Neural cell (in vitro differentiated cells): ENCODE results near the gene SLC6A16. TPM values are rescaled to one million over a fixed set of nuclear protein-coding genes. Genes with fewer than 3 reads are reported as not detected.

Source experiments
- H2AFZ ChIP-seq: fragments of 200-600, 300-800 bp; sonication (generic), shearing (Covaris generic); 2 replicates; pipeline ENCODE4 v1.6.0; 2014; ENCODE audit warnings: low read depth, mild to moderate bottlenecking, antibody characterized with exemption, low read length, moderate library complexity
- H3F3A ChIP-seq: fragments of 200-600 bp; shearing (Covaris generic); 2 replicates; pipeline ENCODE4 v1.6.1; 2016; ENCODE audit warnings: mild to moderate bottlenecking, moderate library complexity, mixed read lengths, antibody characterized with exemption, low read length; ENCODE audit not compliant: insufficient read depth, poor library complexity, severe bottlenecking
- H3K27ac ChIP-seq: fragments of 200-600, 300-800 bp; sonication (generic), shearing (Covaris generic); 2 replicates; pipeline ENCODE4 v1.5.1; 2014; ENCODE audit warnings: mild to moderate bottlenecking, low read length, moderate library complexity
- H3K27me3 ChIP-seq: fragments of 300-800, 200-600 bp; sonication (generic), shearing (Covaris generic); 2 replicates; pipeline ENCODE4 v1.6.0; 2014; ENCODE audit warnings: mild to moderate bottlenecking, low read depth, low read length, moderate library complexity; ENCODE audit not compliant: insufficient read depth
- H3K36me3 ChIP-seq: fragments of 300-800, 200-600 bp; sonication (generic), shearing (Covaris generic); 2 replicates; pipeline ENCODE4 v1.5.1; 2014; ENCODE audit warnings: mild to moderate bottlenecking, antibody characterized with exemption, low read length, moderate library complexity; ENCODE audit not compliant: insufficient read depth
- H3K4me2 ChIP-seq: fragments of 300-800, 200-600 bp; sonication (generic), shearing (Covaris generic); 2 replicates; pipeline ENCODE4 v1.6.0; 2014; ENCODE audit warnings: mild to moderate bottlenecking, low read length
- H3K4me3 ChIP-seq: fragments of 300-800, 200-600 bp; sonication (generic), shearing (Covaris generic); 2 replicates; pipeline ENCODE4 v1.5.1; 2014; ENCODE audit warnings: mild to moderate bottlenecking, low read length, moderate library complexity
- H3K79me2 ChIP-seq: fragments of 200-600 bp; shearing (Covaris generic); replicated peaks from 2 replicates; pipeline ENCODE4 v1.6.0; 2014; ENCODE audit warnings: mild to moderate bottlenecking, low read length, moderate library complexity; ENCODE audit not compliant: insufficient read depth
- H3K9ac ChIP-seq: fragments of 300-800, 200-600 bp; sonication (generic), shearing (Covaris generic); 2 replicates; pipeline ENCODE4 v1.6.1; 2016; ENCODE audit warnings: mild to moderate bottlenecking, low read length, mixed read lengths
- H3K9me2 ChIP-seq: fragments of 200-600 bp; shearing (Covaris generic); 2 replicates; pipeline ENCODE4 v1.6.1; 2016; ENCODE audit warnings: mild to moderate bottlenecking, low read length, mixed read lengths; ENCODE audit not compliant: insufficient read depth
- H3K9me3 ChIP-seq: fragments of 200-600, 300-800 bp; sonication (generic), shearing (Covaris generic); 2 replicates; pipeline ENCODE4 v1.6.1; 2016; ENCODE audit warnings: mild to moderate bottlenecking, mixed run types, low read length, moderate library complexity, mixed read lengths
- H4K20me1 ChIP-seq: fragments of 200-600 bp; shearing (Covaris generic); 2 replicates; pipeline ENCODE4 v1.6.1; 2016; ENCODE audit warnings: mild to moderate bottlenecking, mixed run types; ENCODE audit not compliant: insufficient read depth
- EP300 ChIP-seq: fragments of 450-650 bp; conservative IDR thresholded peaks from 2 replicates; pipeline ENCODE4 v1.6.1; 2014; ENCODE audit warnings: antibody characterized with exemption, mild to moderate bottlenecking, moderate library complexity; ENCODE audit not compliant: poor library complexity, severe bottlenecking
- EZH2 ChIP-seq: fragments of 200-600, 300-800 bp; shearing (Covaris generic), sonication (generic); IDR thresholded peaks from 2 replicates; pipeline ENCODE4 v1.6.1; 2014; ENCODE audit warnings: antibody characterized with exemption, low read length, borderline replicate concordance, mild to moderate bottlenecking; ENCODE audit not compliant: insufficient read depth, poor library complexity, severe bottlenecking
- MXI1 ChIP-seq: fragments of 450-650 bp; conservative IDR thresholded peaks from 2 replicates; pipeline ENCODE4 v1.6.1; 2014; ENCODE audit warnings: antibody characterized with exemption, mild to moderate bottlenecking; ENCODE audit not compliant: poor library complexity, severe bottlenecking
- POLR2AphosphoS5 ChIP-seq: IDR thresholded peaks from 2 replicates; pipeline ENCODE4 v1.6.1; 2012
- RAD21 ChIP-seq: fragments of 450-650 bp; conservative IDR thresholded peaks from 2 replicates; pipeline ENCODE4 v1.6.1; 2014; ENCODE audit warnings: antibody characterized with exemption, mild to moderate bottlenecking, moderate library complexity
- SMC3 ChIP-seq: fragments of 450-650 bp; conservative IDR thresholded peaks from 2 replicates; pipeline ENCODE4 v1.6.1; 2014; ENCODE audit warnings: antibody characterized with exemption, mild to moderate bottlenecking, moderate library complexity; ENCODE audit not compliant: poor library complexity
- TAF1 ChIP-seq: IDR thresholded peaks from 2 replicates; pipeline ENCODE4 v1.6.1; 2012; ENCODE audit warnings: low read depth
- polyA plus RNA-seq: library from polyadenylated mRNA; depleted of rRNA; stranded (reverse); fragments of >200 nt; gene quantifications from 2 replicates; pipeline ENCODE4 v1.2.3, GENCODE V29; 2014
- TF ChIP-seq, protein P1 (sequence below): fragments of 450-650 bp; IDR thresholded peaks from 2 replicates; pipeline ENCODE4 v1.5.1; 2014; ENCODE audit warnings: antibody characterized with exemption, mild to moderate bottlenecking, moderate library complexity; ENCODE audit not compliant: poor library complexity, severe bottlenecking
- TF ChIP-seq, protein P2 (sequence below): IDR thresholded peaks from 2 replicates; pipeline ENCODE4 v1.6.1; 2012; ENCODE audit warnings: borderline replicate concordance

The SLC6A16 gene
- polyA plus RNA-seq, 1 donor from 2014 or later = not detected

DNA sequence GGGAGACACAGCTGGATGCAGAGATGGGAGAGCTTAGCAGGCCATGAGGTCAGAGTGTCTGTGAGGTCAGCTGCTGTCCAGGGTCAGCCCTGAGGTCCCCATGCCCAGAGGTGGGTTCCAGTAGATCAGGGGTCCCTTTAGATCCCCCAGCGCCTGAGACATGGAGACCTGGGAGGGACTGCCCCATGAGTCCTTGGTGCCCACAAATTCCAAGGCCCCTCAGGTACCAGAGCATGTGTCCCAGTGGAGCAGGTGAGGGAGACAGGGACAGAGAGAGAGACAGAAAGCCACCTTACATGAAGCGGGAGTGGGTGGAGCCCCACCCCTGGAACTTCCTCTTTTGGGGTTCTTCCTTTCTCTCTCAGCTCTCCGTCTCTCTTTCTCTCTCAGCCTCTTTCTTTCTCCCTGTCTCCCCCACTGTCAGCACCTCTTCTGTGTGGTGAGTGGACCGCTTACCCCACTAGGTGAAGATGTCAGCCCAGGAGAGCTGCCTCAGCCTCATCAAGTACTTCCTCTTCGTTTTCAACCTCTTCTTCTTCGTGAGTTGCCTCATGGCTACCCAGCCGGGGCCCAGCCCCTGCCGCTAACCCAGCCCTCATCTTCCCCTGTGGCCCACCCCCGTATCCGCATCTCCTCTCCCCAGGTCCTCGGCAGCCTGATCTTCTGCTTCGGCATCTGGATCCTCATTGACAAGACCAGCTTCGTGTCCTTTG, 10.2 kb upstream of the SLC6A16 start, which contains the start of gene CD37:
Gene CD37 (plus strand): TSS at position 336 of the 713 bp plus-strand sequence. CDS start 135 bp downstream, at position 471.
- Histone ChIP-seq H3F3A (no peaks in the 10 kb centered on the region), H4K20me1 (no peaks in the 10 kb centered on the region), H3K4me2 (no peak within 1 kb of the TSS), H3K9me2 (no peaks in the 10 kb centered on the region), H3K79me2 (no peaks in the 10 kb centered on the region), H3K36me3 (no peaks in the 10 kb centered on the region), H3K27ac (no peak within 1 kb of the TSS), H3K4me3 (no peak within 1 kb of the TSS), H3K9me3 (no peaks in the 10 kb centered on the region), H2AFZ (no peak within 1 kb of the TSS), H3K9ac (no peak within 1 kb of the TSS), H3K27me3 (no peaks in the 10 kb centered on the region)
- TF ChIP-seq TAF1 = no peak
- no peak for TF ChIP-seq EP300
- TF ChIP-seq MXI1 = no peak
- no peak for TF ChIP-seq POLR2AphosphoS5
- no peak for TF ChIP-seq EZH2
- TF ChIP-seq SMC3 = no peak
- TF ChIP-seq, protein P1, sequence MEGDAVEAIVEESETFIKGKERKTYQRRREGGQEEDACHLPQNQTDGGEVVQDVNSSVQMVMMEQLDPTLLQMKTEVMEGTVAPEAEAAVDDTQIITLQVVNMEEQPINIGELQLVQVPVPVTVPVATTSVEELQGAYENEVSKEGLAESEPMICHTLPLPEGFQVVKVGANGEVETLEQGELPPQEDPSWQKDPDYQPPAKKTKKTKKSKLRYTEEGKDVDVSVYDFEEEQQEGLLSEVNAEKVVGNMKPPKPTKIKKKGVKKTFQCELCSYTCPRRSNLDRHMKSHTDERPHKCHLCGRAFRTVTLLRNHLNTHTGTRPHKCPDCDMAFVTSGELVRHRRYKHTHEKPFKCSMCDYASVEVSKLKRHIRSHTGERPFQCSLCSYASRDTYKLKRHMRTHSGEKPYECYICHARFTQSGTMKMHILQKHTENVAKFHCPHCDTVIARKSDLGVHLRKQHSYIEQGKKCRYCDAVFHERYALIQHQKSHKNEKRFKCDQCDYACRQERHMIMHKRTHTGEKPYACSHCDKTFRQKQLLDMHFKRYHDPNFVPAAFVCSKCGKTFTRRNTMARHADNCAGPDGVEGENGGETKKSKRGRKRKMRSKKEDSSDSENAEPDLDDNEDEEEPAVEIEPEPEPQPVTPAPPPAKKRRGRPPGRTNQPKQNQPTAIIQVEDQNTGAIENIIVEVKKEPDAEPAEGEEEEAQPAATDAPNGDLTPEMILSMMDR = no peak
- TF ChIP-seq RAD21 = no peak
- TF ChIP-seq, protein P2, sequence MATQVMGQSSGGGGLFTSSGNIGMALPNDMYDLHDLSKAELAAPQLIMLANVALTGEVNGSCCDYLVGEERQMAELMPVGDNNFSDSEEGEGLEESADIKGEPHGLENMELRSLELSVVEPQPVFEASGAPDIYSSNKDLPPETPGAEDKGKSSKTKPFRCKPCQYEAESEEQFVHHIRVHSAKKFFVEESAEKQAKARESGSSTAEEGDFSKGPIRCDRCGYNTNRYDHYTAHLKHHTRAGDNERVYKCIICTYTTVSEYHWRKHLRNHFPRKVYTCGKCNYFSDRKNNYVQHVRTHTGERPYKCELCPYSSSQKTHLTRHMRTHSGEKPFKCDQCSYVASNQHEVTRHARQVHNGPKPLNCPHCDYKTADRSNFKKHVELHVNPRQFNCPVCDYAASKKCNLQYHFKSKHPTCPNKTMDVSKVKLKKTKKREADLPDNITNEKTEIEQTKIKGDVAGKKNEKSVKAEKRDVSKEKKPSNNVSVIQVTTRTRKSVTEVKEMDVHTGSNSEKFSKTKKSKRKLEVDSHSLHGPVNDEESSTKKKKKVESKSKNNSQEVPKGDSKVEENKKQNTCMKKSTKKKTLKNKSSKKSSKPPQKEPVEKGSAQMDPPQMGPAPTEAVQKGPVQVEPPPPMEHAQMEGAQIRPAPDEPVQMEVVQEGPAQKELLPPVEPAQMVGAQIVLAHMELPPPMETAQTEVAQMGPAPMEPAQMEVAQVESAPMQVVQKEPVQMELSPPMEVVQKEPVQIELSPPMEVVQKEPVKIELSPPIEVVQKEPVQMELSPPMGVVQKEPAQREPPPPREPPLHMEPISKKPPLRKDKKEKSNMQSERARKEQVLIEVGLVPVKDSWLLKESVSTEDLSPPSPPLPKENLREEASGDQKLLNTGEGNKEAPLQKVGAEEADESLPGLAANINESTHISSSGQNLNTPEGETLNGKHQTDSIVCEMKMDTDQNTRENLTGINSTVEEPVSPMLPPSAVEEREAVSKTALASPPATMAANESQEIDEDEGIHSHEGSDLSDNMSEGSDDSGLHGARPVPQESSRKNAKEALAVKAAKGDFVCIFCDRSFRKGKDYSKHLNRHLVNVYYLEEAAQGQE = no peak

DNA sequence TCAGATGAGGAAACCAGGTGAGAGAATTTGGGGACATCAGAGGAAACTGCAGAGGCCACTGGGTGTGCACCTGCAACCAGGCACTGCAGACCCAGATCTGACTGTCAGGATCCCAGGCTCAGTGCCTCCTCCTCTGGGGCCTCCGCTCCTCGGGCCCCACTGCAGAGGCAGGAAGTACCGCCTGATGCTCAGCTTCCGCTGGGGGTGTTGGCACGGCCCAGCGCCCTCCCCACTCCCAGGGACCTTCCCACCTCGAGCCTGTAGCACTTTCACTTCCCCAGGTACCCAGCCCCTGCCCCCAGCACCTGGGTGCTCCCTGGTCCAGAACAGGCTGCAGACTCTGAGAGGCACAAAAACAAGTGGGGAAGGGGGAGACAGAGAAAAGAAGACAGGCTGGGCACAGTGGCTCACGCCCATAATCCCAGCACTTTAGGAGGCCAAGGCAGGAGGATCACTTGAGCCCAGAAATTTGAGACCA, 8.9 kb upstream of the SLC6A16 start:
- no peaks in the 10 kb centered on the region for H3K36me3 ChIP-seq
- no peak overlapping the region for H2AFZ ChIP-seq
- TF ChIP-seq, protein P2 = no peak
- TF ChIP-seq POLR2AphosphoS5 = no peak
- TF ChIP-seq, protein P1 = no peak
- no peak for TF ChIP-seq EP300
- TF ChIP-seq EZH2 = no peak
- TF ChIP-seq SMC3 = no peak
- TF ChIP-seq RAD21 = no peak
- TF ChIP-seq MXI1 = no peak
- no peak for TF ChIP-seq TAF1
- no peaks in the 10 kb centered on the region for H3K9me3 ChIP-seq
- H3F3A ChIP-seq = no peaks in the 10 kb centered on the region
- no peaks in the 10 kb centered on the region for H3K27me3 ChIP-seq
- H4K20me1 ChIP-seq = no peaks in the 10 kb centered on the region
- no peak overlapping the region for H3K9ac ChIP-seq
- H3K9me2 ChIP-seq = no peaks in the 10 kb centered on the region
- no peak overlapping the region for H3K27ac ChIP-seq
- H3K4me3 ChIP-seq = no peak overlapping the region
- H3K79me2 ChIP-seq = no peaks in the 10 kb centered on the region
- H3K4me2 ChIP-seq = no peak overlapping the region
